Mesenchymal stem cell (in vitro differentiated cells and primary cell): ENCODE results near the gene EFCAB14.

Experiments
- DNase-seq: peaks from one replicate; pipeline ENCODE4 v3.0.0-alpha.2; 2013
- H2AFZ ChIP-seq: one replicate; pipeline ENCODE4 v1.6.1; 2013; ENCODE audit warnings: low read depth, mild to moderate bottlenecking, control low read depth, inconsistent platforms, low read length, moderate library complexity
- H2AK5ac ChIP-seq: 2 replicates; pipeline ENCODE4 v1.6.1; 2013; ENCODE audit warnings: low read length, moderate library complexity, mild to moderate bottlenecking, inconsistent platforms; ENCODE audit not compliant: severe bottlenecking
- H2BK120ac ChIP-seq: one replicate; pipeline ENCODE4 v1.6.1; 2013; ENCODE audit warnings: low read depth, mild to moderate bottlenecking, inconsistent platforms, low read length, moderate library complexity
- H2BK12ac ChIP-seq, 2 experiments: one replicate each; pipeline ENCODE4 v1.6.1; 2013; ENCODE audit warnings: inconsistent platforms in 2 of 2, low read length in 2 of 2, mild to moderate bottlenecking in 2 of 2, moderate library complexity in 2 of 2, control low read depth in 1 of 2
- H2BK15ac ChIP-seq: one replicate; pipeline ENCODE4 v1.6.1; 2013; ENCODE audit warnings: mild to moderate bottlenecking, low read depth, inconsistent platforms; ENCODE audit not compliant: poor library complexity, severe bottlenecking
- H2BK5ac ChIP-seq: 2 replicates; pipeline ENCODE4 v1.6.1; 2013; ENCODE audit warnings: low read depth, mild to moderate bottlenecking, low read length, control low read depth, inconsistent platforms; ENCODE audit not compliant: poor library complexity, severe bottlenecking
- H3K14ac ChIP-seq, 2 experiments: one replicate each; pipeline ENCODE4 v1.6.1; 2013; ENCODE audit warnings: inconsistent platforms in 2 of 2, low read length in 2 of 2, control low read depth in 1 of 2, mild to moderate bottlenecking in 1 of 2, moderate library complexity in 1 of 2
- H3K18ac ChIP-seq, 2 experiments: one replicate each; pipeline ENCODE4 v1.6.1; 2013; ENCODE audit warnings: inconsistent platforms in 2 of 2, low read length in 2 of 2, control low read depth in 1 of 2, low read depth in 1 of 2, mild to moderate bottlenecking in 1 of 2
- H3K23ac ChIP-seq, 2 experiments: one replicate each; pipeline ENCODE4 v1.6.1; 2013; ENCODE audit warnings: inconsistent platforms in 2 of 2, low read length in 2 of 2, mild to moderate bottlenecking in 2 of 2, moderate library complexity in 2 of 2, control low read depth in 1 of 2
- H3K27ac ChIP-seq: 2 replicates; pipeline ENCODE4 v1.5.1; 2013; ENCODE audit warnings: mild to moderate bottlenecking, moderate library complexity, low read length, control low read depth, inconsistent platforms; ENCODE audit not compliant: poor library complexity, severe bottlenecking
- H3K27me3 ChIP-seq, 2 experiments: 2 replicates each; pipeline versions ENCODE4 v1.6.1 to v1.7.0; 2013; ENCODE audit warnings: low read length in 2 of 2, mild to moderate bottlenecking in 2 of 2, moderate library complexity in 2 of 2, control low read depth in 1 of 2, inconsistent platforms in 1 of 2; ENCODE audit not compliant: control insufficient read depth in 1 of 2, insufficient read depth in 1 of 2
- H3K36me3 ChIP-seq, 2 experiments: 2 replicates each; pipeline versions ENCODE4 v1.6.1 to v1.7.0; 2013; ENCODE audit warnings: low read length in 2 of 2, control low read depth in 1 of 2, inconsistent platforms in 1 of 2, low read depth in 1 of 2, mild to moderate bottlenecking in 1 of 2; ENCODE audit not compliant: insufficient read depth in 2 of 2, control insufficient read depth in 1 of 2
- H3K4ac ChIP-seq, 2 experiments: one replicate each; pipeline ENCODE4 v1.6.1; 2013; ENCODE audit warnings: inconsistent platforms in 2 of 2, low read length in 2 of 2, mild to moderate bottlenecking in 2 of 2, moderate library complexity in 2 of 2, control low read depth in 1 of 2, low read depth in 1 of 2
- H3K4me1 ChIP-seq: 2 replicates; pipeline ENCODE4 v1.6.1; 2013; ENCODE audit warnings: low read depth, low read length, control low read depth; ENCODE audit not compliant: control insufficient read depth, insufficient read depth
- H3K4me2 ChIP-seq: 2 replicates; pipeline ENCODE4 v1.6.1; 2013; ENCODE audit warnings: low read length, mild to moderate bottlenecking, inconsistent platforms; ENCODE audit not compliant: poor library complexity, severe bottlenecking
- H3K4me3 ChIP-seq, 2 experiments: 2 replicates each; pipeline versions ENCODE4 v1.5.1 to v1.7.0; 2013; ENCODE audit warnings: low read length in 2 of 2, mild to moderate bottlenecking in 2 of 2, control low read depth in 1 of 2, low read depth in 1 of 2; ENCODE audit not compliant: insufficient read depth in 1 of 2
- H3K79me1 ChIP-seq: replicated peaks from 2 replicates; pipeline ENCODE4 v1.6.1; 2013; ENCODE audit warnings: mild to moderate bottlenecking, control low read depth, low read length, inconsistent platforms; ENCODE audit not compliant: poor library complexity, severe bottlenecking
- H3K9ac ChIP-seq: 2 replicates; pipeline ENCODE4 v1.7.0; 2013; ENCODE audit warnings: mild to moderate bottlenecking, low read length, moderate library complexity
- H3K9me3 ChIP-seq: 2 replicates; pipeline ENCODE4 v1.7.0; 2013; ENCODE audit warnings: mild to moderate bottlenecking, low read length; ENCODE audit not compliant: control insufficient read depth
- H4K8ac ChIP-seq: one replicate; pipeline ENCODE4 v1.6.1; 2013; ENCODE audit warnings: inconsistent platforms, mild to moderate bottlenecking, low read length, moderate library complexity
- H4K91ac ChIP-seq: one replicate; pipeline ENCODE4 v1.6.1; 2013; ENCODE audit warnings: mild to moderate bottlenecking, low read length, inconsistent platforms
- WGBS: methylation state at CpG from one replicate; pipeline ENCODE4 v1.1.7; 2013; ENCODE audit warnings: mixed read lengths; 5-methylcytosine and 5-hydroxymethylcytosine counted together

The EFCAB14 gene

DNA sequence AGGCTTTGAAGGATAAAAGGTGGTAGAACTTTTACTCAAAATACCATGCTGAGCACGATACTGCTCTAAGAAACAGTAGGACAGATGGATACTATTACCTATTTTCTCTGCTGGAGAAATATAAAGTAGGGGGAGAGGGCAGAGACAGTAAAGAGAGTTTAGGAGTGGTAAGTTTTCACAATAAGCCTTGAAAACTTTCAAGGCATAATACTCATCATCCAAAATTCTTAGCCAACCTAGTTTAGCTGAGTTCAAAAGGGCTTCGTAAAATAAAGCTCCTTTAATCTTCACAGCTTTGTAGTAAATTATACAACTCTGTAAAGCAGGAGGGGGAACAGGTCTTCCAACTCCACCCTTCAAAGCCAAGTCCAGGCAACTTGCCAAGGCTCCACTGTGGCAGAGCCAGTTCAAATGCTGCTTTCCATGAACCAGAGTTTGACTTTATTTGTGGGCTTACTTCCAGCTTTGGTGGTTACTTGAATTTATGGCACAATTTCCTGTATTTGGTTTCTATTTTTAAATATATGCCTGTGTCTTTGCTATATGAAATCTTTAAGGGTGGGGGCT, 31.7 kb downstream of the EFCAB14 start:
- 86% methylated on average over 1 of the region's 2 CpGs for WGBS
- Histone ChIP-seq H3K4me2 (no peak overlapping the region), H2BK5ac (no peak overlapping the region), H3K27ac (no peak overlapping the region), H3K4me1 (no peaks in the 10 kb centered on the region), H3K36me3 (peaks cover 14 to 100% of the 10 kb centered on the region in 2 experiments), H4K8ac (no peak overlapping the region), H3K4me3 (no peak overlapping the region), H4K91ac (no peak overlapping the region), H2AK5ac (no peak overlapping the region), H2AFZ (no peak overlapping the region), H2BK12ac (no peak overlapping the region), H3K23ac (no peak overlapping the region), H3K9me3 (no peaks in the 10 kb centered on the region), H3K9ac (no peak overlapping the region), H3K4ac (no peak overlapping the region), H2BK120ac (no peak overlapping the region), H2BK15ac (no peak overlapping the region), H3K27me3 (no peaks in the 10 kb centered on the region), H3K18ac (no peak overlapping the region), H3K79me1 (peaks cover 9% of the 10 kb centered on the region), H3K14ac (no peak overlapping the region)
- no peak for DNase-seq

DNA sequence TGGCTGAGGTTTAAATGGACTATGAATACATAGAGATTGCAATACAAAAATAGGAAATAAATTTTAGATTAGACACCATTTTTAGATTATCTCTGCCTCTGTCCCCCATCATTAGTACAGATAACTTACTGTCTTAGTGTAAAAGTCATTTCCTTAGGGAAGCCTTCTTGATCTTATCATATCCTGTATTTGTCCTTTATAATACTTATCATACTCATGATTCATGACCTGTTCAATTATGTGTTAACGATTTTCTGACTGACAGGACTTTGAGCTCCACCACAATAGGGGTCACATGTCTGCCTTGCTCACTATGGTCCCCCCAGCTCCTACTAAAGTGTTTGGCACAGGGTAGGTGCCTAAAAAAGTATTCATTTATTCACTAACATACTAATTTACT, 32.7 kb downstream of the EFCAB14 start:
- DNase-seq: no peak

DNA sequence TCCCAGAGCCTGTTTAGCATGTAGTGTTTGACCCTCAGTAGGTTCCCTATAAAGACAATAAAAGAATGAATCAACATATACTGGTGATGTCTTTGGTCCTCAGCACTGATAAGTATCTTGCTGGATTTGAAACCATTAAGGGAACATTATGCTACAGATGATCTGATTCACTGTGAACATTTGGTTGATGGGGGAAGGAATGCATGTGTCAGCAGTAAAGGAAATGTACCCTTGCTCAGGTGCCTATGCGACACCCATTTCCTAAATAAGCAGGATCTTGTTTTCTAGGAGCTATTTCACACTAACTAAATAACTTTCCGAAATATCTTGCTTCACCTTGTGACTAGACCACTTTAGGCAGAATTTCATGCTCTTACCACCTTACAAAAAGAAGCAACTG, 34.2 kb downstream of the EFCAB14 start:
- H3K14ac ChIP-seq: no peak overlapping the region
- no peaks in the 10 kb centered on the region for H3K9me3 ChIP-seq
- no peak overlapping the region for H3K9ac ChIP-seq
- no peak overlapping the region for H2AK5ac ChIP-seq
- no peak overlapping the region for H2BK15ac ChIP-seq
- no peak overlapping the region for H2BK120ac ChIP-seq
- 91% methylated on average over 2 of the region's 2 CpGs for WGBS
- no peak overlapping the region for H3K4me2 ChIP-seq
- no peaks in the 10 kb centered on the region for H3K4me1 ChIP-seq
- H2BK5ac ChIP-seq: no peak overlapping the region
- peaks cover 8% of the 10 kb centered on the region for H3K79me1 ChIP-seq
- H3K4me3 ChIP-seq: no peak overlapping the region
- no peak overlapping the region for H4K91ac ChIP-seq
- no peak for DNase-seq
- H3K4ac ChIP-seq: no peak overlapping the region
- peaks cover 16 to 99% of the 10 kb centered on the region in 2 experiments for H3K36me3 ChIP-seq
- no peak overlapping the region for H3K23ac ChIP-seq
- H2BK12ac ChIP-seq: no peak overlapping the region
- H3K27ac ChIP-seq: no peak overlapping the region
- H3K18ac ChIP-seq: no peak overlapping the region
- no peak overlapping the region for H2AFZ ChIP-seq
- no peak overlapping the region for H4K8ac ChIP-seq
- no peaks in the 10 kb centered on the region for H3K27me3 ChIP-seq

More for the DNA sequence above, 32.7 kb downstream of the EFCAB14 start:
- Histone ChIP-seq H2BK12ac (no peak overlapping the region), H4K91ac (no peak overlapping the region), H3K14ac (no peak overlapping the region), H4K8ac (no peak overlapping the region), H2BK5ac (no peak overlapping the region), H3K4me2 (no peak overlapping the region), H3K9ac (no peak overlapping the region), H3K23ac (no peak overlapping the region), H2BK120ac (no peak overlapping the region), H3K27me3 (no peaks in the 10 kb centered on the region), H3K79me1 (peaks cover 9% of the 10 kb centered on the region), H3K4me3 (no peak overlapping the region), H3K18ac (no peak overlapping the region), H3K4ac (no peak overlapping the region), H3K4me1 (no peaks in the 10 kb centered on the region), H2BK15ac (no peak overlapping the region), H2AFZ (no peak overlapping the region), H3K9me3 (no peaks in the 10 kb centered on the region), H2AK5ac (no peak overlapping the region), H3K36me3 (peaks cover 16 to 100% of the 10 kb centered on the region in 2 experiments), H3K27ac (no peak overlapping the region)
- WGBS: 83% methylated on average over 1 of the region's 1 CpG

DNA sequence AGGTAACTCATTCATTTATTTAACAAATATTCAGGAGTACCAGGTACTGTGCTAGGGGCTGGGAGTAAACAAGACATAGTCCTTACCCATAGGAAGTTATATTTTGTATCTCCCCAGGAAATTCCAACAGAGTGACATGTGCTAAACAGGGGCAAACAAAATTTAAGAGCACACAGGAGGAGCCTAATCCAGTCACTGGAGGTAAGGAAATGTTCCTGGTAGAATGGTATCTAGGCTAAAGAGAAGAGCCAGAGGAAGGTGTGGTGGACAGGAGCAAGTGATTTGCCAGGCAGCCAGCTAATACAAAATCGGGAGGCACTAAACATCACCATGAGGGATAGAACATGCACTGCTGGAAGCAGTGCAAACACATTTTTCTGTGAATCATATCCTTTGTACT, 36.9 kb downstream of the EFCAB14 start:
- no peak overlapping the region for H2BK5ac ChIP-seq
- no peak overlapping the region for H2BK15ac ChIP-seq
- no peak overlapping the region for H3K9ac ChIP-seq
- H3K23ac ChIP-seq: no peak overlapping the region
- no peak overlapping the region for H2AFZ ChIP-seq
- H2BK12ac ChIP-seq: no peak overlapping the region
- no peak overlapping the region for H3K18ac ChIP-seq
- WGBS: no CpG with 5 or more reads among the region's 1 CpG
- no peak overlapping the region for H4K8ac ChIP-seq
- H2BK120ac ChIP-seq: no peak overlapping the region
- no peak overlapping the region for H4K91ac ChIP-seq
- H3K4me2 ChIP-seq: no peak overlapping the region
- H3K9me3 ChIP-seq: no peaks in the 10 kb centered on the region
- H3K27me3 ChIP-seq: no peaks in the 10 kb centered on the region
- H3K14ac ChIP-seq: no peak overlapping the region
- H3K79me1 ChIP-seq: peaks cover 5% of the 10 kb centered on the region
- H3K4me3 ChIP-seq: no peak overlapping the region
- no peak overlapping the region for H3K27ac ChIP-seq
- no peak for DNase-seq
- H3K4me1 ChIP-seq: no peaks in the 10 kb centered on the region
- H3K36me3 ChIP-seq: peaks cover 12 to 96% of the 10 kb centered on the region in 2 experiments
- no peak overlapping the region for H3K4ac ChIP-seq
- no peak overlapping the region for H2AK5ac ChIP-seq
